ENCODE results near the gene PRR5. TPM values are rescaled to one million over a fixed set of nuclear protein-coding genes. Genes with fewer than 3 reads are reported as not detected.

The PRR5 gene
- total RNA-seq, 4 donors from 2014 or later = 4.2 to 9.8 (median 7.1) TPM

GRCh38 chr22:44711241-44711560 lies 9.2 kb downstream of the PRR5 start:
- Histone ChIP-seq H3K36me3 (no peaks in the 10 kb centered on the region), H3K4me3 (no peak overlapping the region), H3K27me3 (peaks cover 24% of the 10 kb centered on the region), H3K4me1 (no peaks in the 10 kb centered on the region), H3K9me3 (no peaks in the 10 kb centered on the region), H3K27ac (no peak overlapping the region)
- TF ChIP-seq CTCF (IDR thresholded peaks at IDR 0.05) (no peak), EP300 (IDR thresholded peaks at IDR 0.05) (no peak)
- 80% methylated on average over 3 of the region's 4 CpGs; no CpG with 5 or more reads in 1 of the 2 donors for WGBS, 2 donors (ENCODE audit: low coverage in 1 of 2)
- ATAC-seq = no peak

GRCh38 chr22:44711690-44712555 lies 9.9 kb downstream of the PRR5 start:
- Histone ChIP-seq H3K36me3 (no peaks in the 10 kb centered on the region), H3K27me3 (peaks cover 17% of the 10 kb centered on the region), H3K9me3 (no peaks in the 10 kb centered on the region), H3K4me3 (no peak overlapping the region), H3K27ac (no peak overlapping the region), H3K4me1 (no peaks in the 10 kb centered on the region)
- no peak for TF ChIP-seq CTCF (IDR thresholded peaks at IDR 0.05)
- TF ChIP-seq POLR2A (IDR thresholded peaks at IDR 0.05) = no peak
- TF ChIP-seq POLR2AphosphoS5 (IDR thresholded peaks at IDR 0.05) = no peak
- peak; percentile 12 for ATAC-seq
- 91% methylated on average over 8 of the region's 23 CpGs; no CpG with 5 or more reads in 1 of the 2 donors for WGBS, 2 donors (ENCODE audit: low coverage in 1 of 2)

DNA sequence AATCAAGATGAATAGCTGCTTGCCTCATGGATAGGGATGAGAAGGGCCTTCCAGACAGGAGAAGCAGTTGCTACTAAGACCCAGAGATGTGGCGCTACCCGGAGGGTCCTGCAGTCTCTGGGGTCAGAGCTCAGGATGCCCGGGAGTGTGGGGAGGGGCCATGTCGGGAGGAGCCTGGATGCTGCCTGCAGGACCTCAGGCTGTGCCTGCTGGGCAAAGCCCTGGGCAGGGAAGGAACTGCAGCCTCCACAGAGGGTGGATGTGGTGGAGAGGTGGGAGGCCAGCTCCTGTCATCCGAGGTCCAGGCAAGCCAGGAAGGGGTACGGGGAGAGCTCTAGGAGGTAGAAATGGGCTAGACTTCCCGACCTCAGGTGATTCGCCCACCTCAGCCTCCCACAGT lies 11.0 kb downstream of the PRR5 start:
- Histone ChIP-seq H3K9me3 (no peaks in the 10 kb centered on the region), H3K36me3 (no peaks in the 10 kb centered on the region), H3K4me1 (no peaks in the 10 kb centered on the region), H3K27ac (no peak overlapping the region), H3K27me3 (peaks cover 7% of the 10 kb centered on the region), H3K4me3 (no peak overlapping the region)
- 76 to 84% methylated on average over 4 of the region's 8 CpGs for WGBS, 2 donors (ENCODE audit: low coverage in 1 of 2)
- TF ChIP-seq CTCF (IDR thresholded peaks at IDR 0.05) (no peak), EP300 (IDR thresholded peaks at IDR 0.05) (no peak), POLR2A (IDR thresholded peaks at IDR 0.05) (no peak), POLR2AphosphoS5 (IDR thresholded peaks at IDR 0.05) (no peak)
- ATAC-seq = no peak

- 50 to 80% methylated on average over 1 to 2 of the region's 18 CpGs for WGBS, 2 donors (ENCODE audit: low coverage in 1 of 2)
- TF ChIP-seq EP300 (IDR thresholded peaks at IDR 0.05) = no peak
- TF ChIP-seq POLR2AphosphoS5 (IDR thresholded peaks at IDR 0.05) = peak; percentile 32
- no peak for TF ChIP-seq POLR2A (IDR thresholded peaks at IDR 0.05)
- TF ChIP-seq CTCF (IDR thresholded peaks at IDR 0.05) = no peak
- H3K36me3 ChIP-seq = no peaks in the 10 kb centered on the region
- no peaks in the 10 kb centered on the region for H3K9me3 ChIP-seq
- peaks cover 7% of the 10 kb centered on the region for H3K27me3 ChIP-seq
- H3K27ac ChIP-seq = peak overlapping the region in 2 of 4 donors; percentile 17 to 23
- peak; percentile 62 for ATAC-seq
- no peaks in the 10 kb centered on the region for H3K4me1 ChIP-seq
- H3K4me3 ChIP-seq = no peak overlapping the region
Observed at GRCh38 chr22:44714703-44715350, 12.8 kb downstream of the PRR5 start.

GRCh38 chr22:44718418-44718817 lies 16.4 kb downstream of the PRR5 start:
- Histone ChIP-seq H3K4me3 (no peak overlapping the region), H3K9me3 (no peaks in the 10 kb centered on the region), H3K27me3 (no peaks in the 10 kb centered on the region), H3K4me1 (no peaks in the 10 kb centered on the region), H3K27ac (no peak overlapping the region), H3K36me3 (no peaks in the 10 kb centered on the region)
- no peak for TF ChIP-seq CTCF (IDR thresholded peaks at IDR 0.05)
- TF ChIP-seq POLR2AphosphoS5 (IDR thresholded peaks at IDR 0.05) = no peak
- no peak for TF ChIP-seq EP300 (IDR thresholded peaks at IDR 0.05)
- TF ChIP-seq POLR2A (IDR thresholded peaks at IDR 0.05) = no peak
- no peak for ATAC-seq
- 92 to 97% methylated on average over 3 of the region's 3 CpGs for WGBS, 2 donors (ENCODE audit: low coverage in 1 of 2)

Data from gastroesophageal sphincter (tissue), 4 donors.